ENCODE measurements around the gene ZNF32. TPM values are rescaled to one million over a fixed set of nuclear protein-coding genes. Genes with fewer than 3 reads are reported as not detected.

Gene ZNF32
- total and polyA plus RNA-seq, 2 of the 8 experiments (the other 6 are each of a cell fraction or from before 2014, with no cell fraction given): 17.2 to 22.5 TPM

DNA sequence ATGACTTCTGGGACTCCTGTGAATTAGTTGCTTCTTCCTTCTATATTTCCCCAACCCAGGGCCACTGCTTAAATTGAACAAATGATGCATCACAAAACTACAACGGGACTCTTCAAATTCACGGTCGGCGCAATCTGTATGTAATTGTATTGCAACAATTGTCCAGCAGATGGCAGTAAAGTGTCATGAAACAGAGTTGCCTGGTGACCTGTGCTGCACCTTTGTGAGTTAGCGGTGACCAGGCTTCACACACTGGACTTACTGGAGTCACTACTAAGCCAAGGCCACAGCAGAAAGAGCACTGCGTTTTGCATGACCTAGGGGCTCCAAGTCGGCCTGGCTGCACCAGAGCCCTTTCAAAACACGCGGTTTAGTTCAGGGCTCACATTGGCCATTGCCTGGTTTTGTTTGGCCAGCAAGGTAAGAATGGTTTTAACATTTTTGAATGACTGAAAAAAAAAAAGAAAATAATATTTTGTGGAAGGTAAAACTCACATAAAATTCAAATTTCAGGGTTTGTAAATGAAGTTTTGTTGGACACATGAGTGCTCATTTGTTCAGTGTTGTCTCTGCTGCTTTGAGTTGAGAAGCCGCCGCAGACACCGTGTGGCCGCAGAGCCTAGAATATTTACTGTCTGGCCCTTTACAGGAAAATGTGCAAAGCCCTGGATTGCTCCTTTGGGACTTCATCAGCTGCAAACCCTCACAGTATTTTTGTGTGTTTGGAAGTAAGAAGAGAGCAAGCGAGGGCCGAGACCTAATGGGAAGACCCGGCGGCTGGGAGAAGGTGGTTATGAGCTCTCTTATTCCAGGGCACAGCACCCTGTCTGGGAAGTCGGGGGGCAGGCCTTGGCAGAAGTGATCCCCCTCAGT lies 23.2 kb upstream of the ZNF32 start:
- H2BK20ac ChIP-seq (ENCODE audit: low read length): no peak overlapping the region
- H4K91ac ChIP-seq (replicated peaks; ENCODE audit: insufficient read length, low read length): no peak overlapping the region
- no peak overlapping the region for H2BK5ac ChIP-seq (ENCODE audit: low read depth, low read length)
- H3K9ac ChIP-seq (replicated peaks in 1 of 4; ENCODE audit: extremely low read depth in 1 of 4, low read depth in 3 of 4, low read length in 3 of 4): no peak overlapping the region
- H3K18ac ChIP-seq (ENCODE audit: extremely low read depth, low read length): no peak overlapping the region
- ChIA-PET CTCF (ENCODE audit: partially characterized antibody) (interaction anchor here (0.6 to 2.8 kb wide), 16 partner anchors 9 to 809 kb away, joined by 3 to 30 read pairs (median 4); no protein-coding TSS in a partner anchor), POLR2A (ENCODE audit: partially characterized antibody) (interaction anchor here (0.7 kb wide), 1 partner anchor 287 kb away, joined by 3 read pairs; no protein-coding TSS in a partner anchor)
- no peak overlapping the region for H3K14ac ChIP-seq (ENCODE audit: insufficient read length)
- H4K20me1 ChIP-seq (replicated peaks in 1 of 2; ENCODE audit: control insufficient read depth in 1 of 2, insufficient read depth in 2 of 2, low read length in 2 of 2): no peaks in the 10 kb centered on the region
- H3K79me1 ChIP-seq (ENCODE audit: low read depth, low read length): no peaks in the 10 kb centered on the region
- TF ChIP-seq SRF (IDR thresholded peaks at IDR 0.05; ENCODE audit: low read depth, low read length) (no peak), RAD21 (IDR thresholded peaks at IDR 0.05 in 1 of 2, conservative IDR thresholded peaks at IDR 0.05 in 1 of 2; ENCODE audit: low read depth in 2 of 2, low read length in 2 of 2) (peak; percentile 95 to 99)
- TF ChIP-seq, protein P1, sequence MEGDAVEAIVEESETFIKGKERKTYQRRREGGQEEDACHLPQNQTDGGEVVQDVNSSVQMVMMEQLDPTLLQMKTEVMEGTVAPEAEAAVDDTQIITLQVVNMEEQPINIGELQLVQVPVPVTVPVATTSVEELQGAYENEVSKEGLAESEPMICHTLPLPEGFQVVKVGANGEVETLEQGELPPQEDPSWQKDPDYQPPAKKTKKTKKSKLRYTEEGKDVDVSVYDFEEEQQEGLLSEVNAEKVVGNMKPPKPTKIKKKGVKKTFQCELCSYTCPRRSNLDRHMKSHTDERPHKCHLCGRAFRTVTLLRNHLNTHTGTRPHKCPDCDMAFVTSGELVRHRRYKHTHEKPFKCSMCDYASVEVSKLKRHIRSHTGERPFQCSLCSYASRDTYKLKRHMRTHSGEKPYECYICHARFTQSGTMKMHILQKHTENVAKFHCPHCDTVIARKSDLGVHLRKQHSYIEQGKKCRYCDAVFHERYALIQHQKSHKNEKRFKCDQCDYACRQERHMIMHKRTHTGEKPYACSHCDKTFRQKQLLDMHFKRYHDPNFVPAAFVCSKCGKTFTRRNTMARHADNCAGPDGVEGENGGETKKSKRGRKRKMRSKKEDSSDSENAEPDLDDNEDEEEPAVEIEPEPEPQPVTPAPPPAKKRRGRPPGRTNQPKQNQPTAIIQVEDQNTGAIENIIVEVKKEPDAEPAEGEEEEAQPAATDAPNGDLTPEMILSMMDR (IDR thresholded peaks at IDR 0.05; ENCODE audit: control extremely low read depth in 1 of 3, insufficient read depth in 1 of 3, low read depth in 1 of 3, low read length in 3 of 3): peak in 2 of 3 experiments; percentile 78; a peak in 3 of 4 replicates
- no peak overlapping the region for H3K56ac ChIP-seq (replicated peaks; ENCODE audit: insufficient read length, low read depth, low read length)
- H3K9me3 ChIP-seq (ENCODE audit: insufficient read depth in 2 of 2, low read depth in 1 of 2, low read length in 1 of 2): no peaks in the 10 kb centered on the region
- no peak overlapping the region for H2BK12ac ChIP-seq (ENCODE audit: low read depth, low read length)
- H3K4me1 ChIP-seq (replicated peaks in 1 of 4; ENCODE audit: control insufficient read depth in 3 of 4, insufficient read depth in 4 of 4, low read length in 3 of 4): peaks cover 0 to 6% (median 0%) of the 10 kb centered on the region in 4 experiments; a peak in 1 of 7 replicates
- no peak overlapping the region for H3K4me3 ChIP-seq (ENCODE audit: extremely low read depth in 1 of 4, insufficient read depth in 2 of 4, low read depth in 3 of 4, low read length in 4 of 4)
- H3K23ac ChIP-seq (ENCODE audit: insufficient read length): no peak overlapping the region
- H2AK5ac ChIP-seq (ENCODE audit: low read depth, low read length): no peak overlapping the region
- H2AFZ ChIP-seq (ENCODE audit: low read length): no peak overlapping the region
- H3K27ac ChIP-seq (ENCODE audit: low read depth, low read length): no peak overlapping the region
- no peaks in the 10 kb centered on the region for H3K36me3 ChIP-seq (ENCODE audit: control insufficient read depth in 2 of 4, insufficient read depth in 4 of 4, low read length in 3 of 4)
- peak; percentile 90 for FAIRE-seq
- peak in 1 of 2 experiments; percentile 63 for DNase-seq (ENCODE audit: low read depth in 1 of 2, low spot score in 2 of 2)
- no peak overlapping the region for H3K4me2 ChIP-seq (ENCODE audit: insufficient read depth in 1 of 2, low read depth in 2 of 2, low read length in 2 of 2)
- WGBS, 2 experiments (ENCODE audit: extremely low coverage in 1 of 2, insufficient coverage in 1 of 2, insufficient read length in 1 of 2, insufficient replicate concordance in 2 of 2, low coverage in 1 of 2, low lambda C conversion rate in 2 of 2, missing lambda C conversion rate in 1 of 2): 47% methylated on average over 18 of the region's 18 CpGs; no CpG with 5 or more reads in 1 of the 2 experiments
- no peak overlapping the region for H2BK15ac ChIP-seq (ENCODE audit: low read length)
- H3K23me2 ChIP-seq (ENCODE audit: low read depth, low read length): no peaks in the 10 kb centered on the region; the same call in 1 of the 2 replicates
- H3K27me3 ChIP-seq (replicated peaks in 1 of 4; ENCODE audit: control insufficient read depth in 3 of 4, extremely low read depth in 1 of 4, insufficient read depth in 3 of 4, low read length in 3 of 4): peaks cover 0 to 23% (median 3%) of the 10 kb centered on the region in 4 experiments; a peak in 5 of 7 replicates
- no peak overlapping the region for H2BK120ac ChIP-seq (replicated peaks; ENCODE audit: low read depth, low read length)
- H4K8ac ChIP-seq (ENCODE audit: extremely low read depth, insufficient read depth, low read length): no peak overlapping the region
- H3K79me2 ChIP-seq (ENCODE audit: control insufficient read depth in 1 of 2, insufficient read depth in 2 of 2, low read length in 2 of 2): no peaks in the 10 kb centered on the region
- H3K4ac ChIP-seq (replicated peaks; ENCODE audit: insufficient read length, low read depth, low read length): no peak overlapping the region
- no peak overlapping the region for H4K5ac ChIP-seq (ENCODE audit: insufficient read length, low read depth, low read length)
